GM23248 (cell line): Measurements from ENCODE around the gene RSL1D1.

Experiments
- EZH2 ChIP-seq: fragments of 200-600 bp; sonication (generic); IDR thresholded peaks from 2 replicates; pipeline ENCODE4 v1.6.1; 2018; ENCODE audit warnings: antibody characterized with exemption, mild to moderate bottlenecking; ENCODE audit not compliant: insufficient read depth, poor library complexity, severe bottlenecking
- EZH2phosphoT487 ChIP-seq: fragments of 200-600 bp; sonication (generic); IDR thresholded peaks from 2 replicates; pipeline ENCODE4 v1.6.1; 2018; ENCODE audit warnings: antibody characterized with exemption, moderate library complexity, mild to moderate bottlenecking, low read depth; ENCODE audit not compliant: insufficient read depth

DNA sequence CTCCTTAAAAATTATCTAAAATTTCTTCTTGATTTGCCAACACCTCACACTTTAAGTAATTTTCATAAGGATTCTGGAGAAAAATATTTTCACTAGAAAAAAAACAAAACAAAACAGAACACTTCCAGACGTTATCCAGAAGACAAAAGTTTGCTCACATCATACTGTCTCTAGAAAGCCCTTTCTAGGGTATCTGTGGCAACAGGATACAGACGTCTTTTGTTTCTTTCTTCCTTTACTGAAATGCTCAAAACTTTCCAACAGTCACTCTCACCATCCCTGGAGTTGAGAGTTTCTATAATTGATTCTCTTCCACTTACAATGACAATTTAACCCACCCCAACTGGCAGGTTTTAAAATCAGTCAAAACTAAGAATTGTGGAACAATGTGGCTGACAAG is 56.9 kb downstream of the RSL1D1 start:
- TF ChIP-seq EZH2, result no peak
- no peak for TF ChIP-seq EZH2phosphoT487
